Endothelial cell of hepatic sinusoid (primary cell): ENCODE data around the gene SIRT2.
"Not testable (repeated sequence)": the region's sequence is repeated elsewhere in the genome, so short reads cannot be mapped to it uniquely, and the experiment has no call there.

Experiments
- in situ Hi-C: cut with HindIII; loops from 2 replicates; pipeline ENCODE4 v1.10.0; 2017; ENCODE audit warnings: low sequenced_read_pairs

The SIRT2 gene

GRCh38 chr19:38899447-38900201 is at the start of gene SIRT2, which contains the start of gene NFKBIB:
SIRT2 (minus strand) TSS chr19:38899618; CDS start chr19:38899521, 97 bp downstream.
NFKBIB (plus strand) TSS chr19:38899969; CDS start chr19:38900033, 64 bp downstream.
- in situ Hi-C loops = loop anchor here (25.0 kb wide), 1 partner anchor 137 kb away; the partner anchor contains the start of gene LGALS7

GRCh38 chr19:38946229-38947010 is 47.0 kb upstream of the SIRT2 start:
- in situ Hi-C loops = no loop called here

- in situ Hi-C loops = no loop called here
These were observed 46.3 kb upstream of the SIRT2 start for GRCh38 chr19:38945562-38946228.

- in situ Hi-C loops = no loop called here
These were observed 45.6 kb upstream of the SIRT2 start for GRCh38 chr19:38944981-38945506.

GRCh38 chr19:38942471-38943181 is 43.2 kb upstream of the SIRT2 start:
- in situ Hi-C loops = no loop called here

GRCh38 chr19:38941979-38942378 is 42.6 kb upstream of the SIRT2 start:
- in situ Hi-C loops = no loop called here

- in situ Hi-C loops = not testable (repeated sequence)
These were observed 42.0 kb upstream of the SIRT2 start for GRCh38 chr19:38941466-38941865.

- in situ Hi-C loops = no loop called here
These were observed 40.5 kb upstream of the SIRT2 start for GRCh38 chr19:38939957-38940356.

GRCh38 chr19:38933544-38933943 is 34.1 kb upstream of the SIRT2 start:
- in situ Hi-C loops = no loop called here

- in situ Hi-C loops = no loop called here
These were observed 33.2 kb upstream of the SIRT2 start for GRCh38 chr19:38932425-38933179.

- in situ Hi-C loops = no loop called here
These were observed 32.0 kb upstream of the SIRT2 start for GRCh38 chr19:38931521-38931793.

GRCh38 chr19:38930776-38931520 is 31.5 kb upstream of the SIRT2 start, which contains the start of gene MRPS12:
MRPS12 (plus strand) TSS chr19:38930944; CDS start chr19:38931295, 351 bp downstream.
- in situ Hi-C loops = no loop called here

- in situ Hi-C loops = no loop called here
These were observed 30.7 kb upstream of the SIRT2 start, which contains the start of gene SARS2 for GRCh38 chr19:38929929-38930775. SARS2 (minus strand) TSS chr19:38930763; CDS start chr19:38930736, 27 bp downstream.

- in situ Hi-C loops = no loop called here
These were observed 29.1 kb upstream of the SIRT2 start for GRCh38 chr19:38928391-38929001.

GRCh38 chr19:38924388-38924787 is 25.0 kb upstream of the SIRT2 start:
- in situ Hi-C loops = loop anchor here (25.0 kb wide), 1 partner anchor 162 kb away; the partner anchor contains the start of gene LGALS7

GRCh38 chr19:38922482-38922881 is 23.1 kb upstream of the SIRT2 start:
- in situ Hi-C loops = loop anchor here (25.0 kb wide), 1 partner anchor 160 kb away; the partner anchor contains the start of gene LGALS7
